NCI-H1694 treated with DMSO at 0.1 percent for 48 hours (cell line): ENCODE measurements around the gene ADD2.
A peak's percentile ranks its signal among the peaks of the same experiment; 100 is the strongest.

Experiments
- DNase-seq: peaks from one replicate; lab custom pipeline; 2025; lab: John Stamatoyannopoulos, UW

ADD2 gene

DNA sequence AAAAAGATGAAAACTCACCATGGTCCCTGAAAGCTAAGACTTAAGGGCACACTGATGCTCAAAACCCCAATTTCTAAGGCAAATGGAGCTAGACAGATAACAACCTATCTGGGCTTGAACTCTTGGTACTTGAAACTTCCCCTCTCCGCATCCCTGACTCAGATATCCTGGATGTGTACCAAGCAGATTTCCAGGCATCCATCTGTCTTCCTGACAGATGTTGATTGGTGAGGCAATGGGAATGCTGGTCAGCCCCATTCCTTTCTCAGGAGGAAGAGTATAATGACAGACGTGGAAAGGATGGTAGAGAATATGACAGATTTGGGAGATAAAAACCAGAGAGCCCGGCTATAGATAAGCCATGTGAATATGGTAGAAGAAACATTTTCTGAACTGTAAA is 69.2 kb downstream of the ADD2 start:
- DNase-seq, result no peak

DNA sequence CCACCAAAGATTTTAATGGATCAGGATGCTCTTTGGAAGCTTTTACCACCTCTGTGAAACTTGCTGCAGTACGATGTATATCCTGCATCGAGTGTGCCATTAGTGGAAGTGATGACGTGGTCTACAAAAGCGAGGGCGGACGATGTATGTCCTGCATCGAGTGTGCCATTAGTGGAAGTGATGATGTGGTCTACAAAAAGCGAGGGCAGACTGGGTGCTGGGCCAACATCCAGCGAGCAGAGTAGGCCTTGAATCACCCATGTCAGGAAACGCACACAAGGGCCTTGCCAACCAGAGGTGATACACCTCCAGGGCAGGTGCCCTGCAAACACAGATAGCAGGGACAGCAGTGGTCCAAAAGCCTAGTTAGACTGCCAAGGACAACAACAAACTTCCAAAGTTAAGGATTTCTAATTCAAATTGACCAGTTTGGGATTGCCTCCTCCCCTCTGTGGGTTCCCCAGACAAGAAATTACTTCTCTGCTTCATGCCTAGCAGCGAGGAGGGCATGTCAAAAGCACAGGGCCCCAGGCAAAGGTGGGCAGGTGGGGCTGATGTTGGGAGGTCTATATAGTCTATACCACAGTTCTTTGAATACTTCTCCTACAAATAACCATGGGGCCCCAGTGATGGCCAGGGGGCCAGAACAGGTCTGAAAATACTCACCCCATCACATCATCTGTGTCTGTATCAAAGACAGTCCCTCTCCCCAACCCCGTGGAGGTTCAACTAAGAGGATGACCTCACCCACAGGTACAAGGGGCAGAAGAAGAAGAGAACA is 70.2 kb downstream of the ADD2 start:
- no peak for DNase-seq

GRCh38 chr2:70696142-70696541 is 71.9 kb downstream of the ADD2 start:
- DNase-seq, result no peak

GRCh38 chr2:70692256-70692655 is 75.7 kb downstream of the ADD2 start:
- no peak for DNase-seq

DNA sequence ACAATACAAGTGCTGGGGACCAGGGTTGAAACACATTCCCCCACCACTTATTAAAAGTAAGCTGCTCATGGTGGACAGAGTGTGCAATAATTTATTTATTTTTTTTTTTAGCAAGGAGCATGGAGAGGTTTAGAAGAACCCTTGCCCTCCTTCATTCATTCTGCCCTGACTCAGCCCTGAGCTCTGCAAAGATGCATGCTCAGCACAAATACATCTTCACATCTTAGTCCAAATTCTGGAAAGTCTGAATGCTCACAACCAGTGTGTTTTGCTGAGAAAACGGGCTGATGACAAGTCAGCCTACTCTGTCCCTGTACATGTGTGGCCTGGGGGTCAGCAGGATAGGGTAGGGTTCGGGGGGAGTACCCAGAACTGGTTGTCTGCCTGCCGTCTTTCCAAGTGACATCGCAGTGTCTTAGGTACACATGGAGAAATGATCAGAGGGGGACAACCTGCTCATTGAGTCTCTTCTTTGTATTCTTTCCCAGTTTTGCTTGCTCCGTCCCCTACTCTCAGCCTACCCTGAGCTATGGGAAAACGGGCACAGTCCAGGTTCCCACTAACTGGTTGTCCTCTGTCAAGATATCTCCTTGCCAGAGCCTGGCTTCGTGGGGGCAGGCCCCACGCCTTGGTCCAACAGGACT is 76.4 kb downstream of the ADD2 start:
- DNase-seq, result no peak

DNA sequence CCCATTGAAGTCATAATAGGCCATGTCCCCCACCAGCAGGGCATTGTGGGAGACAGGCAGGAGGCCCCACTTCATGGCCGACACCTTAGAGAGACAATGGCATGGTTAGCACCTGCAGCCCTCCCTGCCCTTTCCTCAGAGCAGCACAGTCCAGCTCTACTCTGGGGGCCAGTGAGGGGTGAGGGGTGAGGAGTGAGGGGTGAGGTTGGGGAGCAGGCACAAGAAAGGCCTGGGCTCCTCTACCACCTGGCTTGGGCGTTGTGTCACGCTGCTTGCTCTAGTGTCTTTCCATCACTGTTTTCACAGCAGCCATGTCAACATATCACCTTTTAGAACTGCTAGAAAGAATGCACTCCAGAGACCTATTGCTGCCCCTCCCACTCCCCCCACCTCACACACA is 77.2 kb downstream of the ADD2 start:
- no peak for DNase-seq

GRCh38 chr2:70688427-70688826 is 79.6 kb downstream of the ADD2 start:
- DNase-seq, result no peak

GRCh38 chr2:70687461-70687795 is 80.6 kb downstream of the ADD2 start:
- no peak for DNase-seq

GRCh38 chr2:70686577-70687460 is 81.2 kb downstream of the ADD2 start:
- DNase-seq, result peak; percentile 88

DNA sequence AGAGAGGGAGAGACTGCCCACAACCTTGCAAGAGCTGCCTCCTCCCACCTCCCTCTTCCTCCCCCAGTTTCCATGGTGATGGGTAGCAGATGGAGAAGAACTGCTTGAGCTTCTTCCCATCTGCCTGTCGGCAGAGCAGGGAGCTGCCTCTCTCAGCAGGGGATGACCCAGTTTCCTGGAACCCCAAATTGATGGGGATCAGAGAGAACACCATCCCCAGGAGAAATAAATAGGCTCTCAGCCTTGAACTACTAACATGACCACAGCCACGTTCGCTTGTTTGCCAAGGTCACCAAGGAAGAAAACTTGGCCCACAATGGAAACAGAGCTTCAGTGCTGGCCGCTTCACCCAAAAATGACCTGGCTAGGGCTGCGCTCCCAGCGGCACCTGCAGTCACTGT is 82.2 kb downstream of the ADD2 start:
- peak; percentile 73 for DNase-seq

GRCh38 chr2:70684846-70685622 is 83.0 kb downstream of the ADD2 start:
- peak; percentile 6 for DNase-seq

GRCh38 chr2:70683455-70683854 is 84.5 kb downstream of the ADD2 start:
- no peak for DNase-seq

DNA sequence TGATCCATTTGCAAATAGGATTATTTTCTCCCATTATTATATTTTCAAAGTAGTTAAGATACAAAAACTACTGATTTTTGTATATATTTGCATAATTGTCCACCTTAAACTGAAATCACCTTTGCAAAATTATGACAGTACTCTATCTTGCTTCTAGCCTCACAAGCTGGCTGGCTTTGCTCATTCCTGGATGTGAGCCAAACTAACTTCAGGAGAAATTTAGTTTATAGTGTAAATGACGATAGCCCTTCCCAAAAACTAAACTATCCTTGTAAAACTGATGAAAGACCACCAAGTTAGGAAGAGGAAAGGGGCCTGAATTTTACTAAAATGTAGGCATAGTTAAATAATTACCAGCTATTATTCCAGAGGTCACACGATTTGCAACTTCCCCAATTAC is 87.3 kb downstream of the ADD2 start:
- DNase-seq, result no peak

GRCh38 chr2:70679259-70679658 is 88.7 kb downstream of the ADD2 start:
- DNase-seq, result no peak

DNA sequence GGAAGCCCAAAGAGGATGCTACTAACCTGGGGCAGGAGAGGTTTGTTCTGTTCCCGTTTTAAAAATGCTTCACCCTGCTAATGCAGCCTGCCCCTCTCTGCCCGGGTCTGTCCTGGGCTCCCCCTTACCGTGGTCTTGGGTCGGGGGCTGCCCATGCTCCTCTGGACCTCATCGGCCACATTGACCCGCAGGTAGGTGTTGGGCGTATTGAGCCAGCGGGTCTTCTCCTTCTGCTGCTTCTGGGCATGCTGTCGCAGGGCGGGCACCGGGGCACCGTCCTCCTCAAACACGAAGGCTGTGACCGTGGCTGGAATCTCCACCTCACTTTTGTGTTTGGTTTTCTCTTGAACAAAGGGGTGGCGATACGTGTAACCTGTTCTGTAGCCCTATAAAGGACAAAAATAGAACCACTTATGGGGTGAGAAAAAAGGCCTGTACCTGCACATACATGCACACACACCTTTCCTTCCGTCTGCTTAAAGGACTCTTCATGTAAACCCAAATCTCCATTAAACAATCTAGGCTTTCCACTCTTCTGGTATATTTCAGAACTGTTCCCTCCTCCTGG is 89.3 kb downstream of the ADD2 start:
- DNase-seq, result no peak

DNA sequence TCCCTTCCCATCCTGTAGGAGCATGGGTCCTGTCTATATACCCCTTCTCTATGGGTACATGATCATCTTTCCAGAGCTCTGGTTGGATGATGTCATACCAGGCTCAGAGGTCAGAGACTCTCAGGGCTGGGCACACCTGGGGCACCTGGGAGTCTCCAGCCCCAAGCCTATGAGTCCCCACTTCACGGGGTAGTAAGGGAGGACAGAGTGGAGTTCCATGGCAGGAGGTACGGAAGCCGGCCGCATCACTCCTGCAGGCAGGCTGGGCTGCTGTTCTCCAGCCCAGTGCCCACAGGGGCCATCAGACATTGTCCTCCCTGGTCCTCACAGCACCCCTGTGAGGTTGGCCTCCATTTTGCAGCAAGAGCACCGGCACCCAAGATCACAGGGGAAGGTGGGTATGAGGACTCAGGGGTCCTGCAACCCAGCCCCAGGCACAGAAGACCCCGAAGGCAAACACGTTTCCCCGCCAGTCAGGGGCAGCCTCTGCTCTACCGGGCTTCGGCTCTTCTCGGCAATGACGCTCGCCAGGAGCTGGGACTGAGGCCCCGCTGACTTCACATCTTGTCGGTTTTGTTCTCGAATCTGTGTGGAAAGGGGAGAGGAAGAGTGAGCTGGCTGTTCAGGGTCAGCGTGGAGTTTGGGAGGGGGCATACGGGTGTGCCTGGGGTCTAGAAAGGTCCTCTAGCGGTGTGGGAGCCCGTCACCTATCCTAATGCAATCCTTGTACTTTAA is 91.5 kb downstream of the ADD2 start:
- no peak for DNase-seq

DNA sequence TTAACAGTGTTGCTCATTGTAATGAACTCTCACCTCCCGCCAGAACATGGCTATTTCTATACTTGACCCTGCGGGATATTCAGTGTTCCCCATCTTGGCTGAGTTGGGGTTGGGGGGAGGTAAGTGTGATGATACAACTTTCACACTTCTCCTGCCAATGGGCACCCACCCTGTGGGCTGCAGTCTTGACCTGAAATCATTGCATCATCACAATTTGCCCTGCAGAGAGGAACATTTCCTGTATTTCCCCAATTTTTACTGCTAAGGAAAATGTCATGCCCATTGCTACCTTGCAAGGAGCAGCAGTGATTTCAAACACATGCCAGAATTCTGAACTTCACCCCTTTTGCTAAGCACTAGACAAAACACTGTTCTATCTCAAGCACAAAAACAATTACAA is 92.1 kb downstream of the ADD2 start:
- DNase-seq, result no peak

- DNase-seq, result no peak
Observed at GRCh38 chr2:70674636-70675430, 93.2 kb downstream of the ADD2 start.

DNA sequence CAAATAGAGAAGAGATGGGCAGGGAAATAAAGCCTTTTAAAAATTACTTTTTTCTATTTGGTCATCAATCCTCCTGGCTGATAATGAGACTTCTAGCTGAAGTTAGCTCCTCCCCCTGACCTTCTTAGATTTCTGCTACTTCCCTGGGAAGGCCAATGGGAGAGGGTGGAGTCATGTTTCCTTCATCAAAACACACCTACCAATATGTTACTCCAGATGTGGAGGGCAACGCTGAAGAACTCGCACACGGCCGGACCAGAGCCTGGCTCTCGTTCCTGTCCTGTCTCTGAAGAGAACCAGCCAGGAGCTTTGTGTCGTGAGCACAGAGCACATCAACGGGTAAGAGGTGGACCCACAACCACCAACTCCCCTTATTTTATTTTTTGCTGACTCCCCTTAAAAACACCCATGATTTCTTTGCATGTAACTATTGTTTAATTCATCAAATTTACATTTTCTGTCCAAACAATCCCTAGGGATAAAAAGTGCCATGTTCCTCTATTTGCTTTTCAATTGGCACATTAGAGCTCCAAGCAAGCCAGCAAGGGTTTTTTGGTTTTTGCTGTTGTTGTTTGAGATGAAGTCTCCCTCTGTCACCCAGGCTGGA is 94.9 kb downstream of the ADD2 start:
- DNase-seq, result no peak
